Right lobe of liver (tissue), 4 donors: ENCODE measurements around the gene DPF1.

Experiments used
- POLR2A ChIP-seq: fragments of 450-650 bp; IDR thresholded peaks from one replicate; pipeline ENCODE4 v1.6.1; 2017; ENCODE audit warnings: antibody characterized with exemption, mild to moderate bottlenecking
- TF ChIP-seq, protein P1 (sequence below), 4 donors: fragments of 200-600 bp in 3 of 4; fragments of 450-650 bp in 1 of 4; IDR thresholded peaks; one replicate each; pipeline versions ENCODE4 v1.5.1 to v1.8.0; 2016 to 2022; ENCODE audit warnings: antibody characterized with exemption in 4 of 4, mild to moderate bottlenecking in 2 of 4
- donor health status: DM: no; HTN: no; CAD: no.
- donor health status: DM: no; HTN: no; CAD: no.
- donor health status: DM: no; HTN: yes; CAD: no.

DNA sequence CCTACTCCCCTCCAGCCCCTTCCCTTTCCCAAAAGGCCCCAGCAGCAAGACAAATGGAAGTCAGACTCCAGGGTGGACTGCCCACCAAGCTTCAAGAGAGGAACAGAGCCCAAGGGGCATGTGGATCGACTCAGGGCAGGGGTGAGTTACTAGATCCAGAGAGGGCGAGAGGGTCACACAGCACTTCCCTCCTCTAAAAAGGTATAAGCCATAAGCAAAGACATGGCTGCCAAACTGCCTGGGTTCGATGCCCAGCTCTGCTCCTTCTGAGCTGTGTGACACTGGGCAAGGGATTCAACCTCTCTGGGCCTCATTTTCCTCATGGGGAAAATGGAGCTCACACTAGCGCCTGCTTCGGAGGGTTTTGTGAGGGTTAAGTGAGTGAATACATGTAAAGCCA lies 28.4 kb upstream of the DPF1 start:
- TF ChIP-seq, protein P1, sequence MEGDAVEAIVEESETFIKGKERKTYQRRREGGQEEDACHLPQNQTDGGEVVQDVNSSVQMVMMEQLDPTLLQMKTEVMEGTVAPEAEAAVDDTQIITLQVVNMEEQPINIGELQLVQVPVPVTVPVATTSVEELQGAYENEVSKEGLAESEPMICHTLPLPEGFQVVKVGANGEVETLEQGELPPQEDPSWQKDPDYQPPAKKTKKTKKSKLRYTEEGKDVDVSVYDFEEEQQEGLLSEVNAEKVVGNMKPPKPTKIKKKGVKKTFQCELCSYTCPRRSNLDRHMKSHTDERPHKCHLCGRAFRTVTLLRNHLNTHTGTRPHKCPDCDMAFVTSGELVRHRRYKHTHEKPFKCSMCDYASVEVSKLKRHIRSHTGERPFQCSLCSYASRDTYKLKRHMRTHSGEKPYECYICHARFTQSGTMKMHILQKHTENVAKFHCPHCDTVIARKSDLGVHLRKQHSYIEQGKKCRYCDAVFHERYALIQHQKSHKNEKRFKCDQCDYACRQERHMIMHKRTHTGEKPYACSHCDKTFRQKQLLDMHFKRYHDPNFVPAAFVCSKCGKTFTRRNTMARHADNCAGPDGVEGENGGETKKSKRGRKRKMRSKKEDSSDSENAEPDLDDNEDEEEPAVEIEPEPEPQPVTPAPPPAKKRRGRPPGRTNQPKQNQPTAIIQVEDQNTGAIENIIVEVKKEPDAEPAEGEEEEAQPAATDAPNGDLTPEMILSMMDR (IDR thresholded peaks at IDR 0.05), result no peak
- no peak for TF ChIP-seq POLR2A
